IPS-18a (cell line): ENCODE results near the gene EFCAB6.

Experiments used
- H3K27ac ChIP-seq: one replicate; pipeline ENCODE4 v1.5.1; 2013; ENCODE audit warnings: low read length
- H3K27me3 ChIP-seq: one replicate; pipeline ENCODE4 v1.6.1; 2013; ENCODE audit warnings: mild to moderate bottlenecking, low read length; ENCODE audit not compliant: control insufficient read depth, insufficient read depth
- H3K36me3 ChIP-seq: one replicate; pipeline ENCODE4 v1.6.1; 2013; ENCODE audit warnings: low read depth, low read length; ENCODE audit not compliant: control insufficient read depth
- H3K4me1 ChIP-seq: one replicate; pipeline ENCODE4 v1.6.1; 2013; ENCODE audit warnings: low read depth, low read length; ENCODE audit not compliant: control insufficient read depth
- H3K4me3 ChIP-seq: one replicate; pipeline ENCODE4 v1.5.1; 2013; ENCODE audit warnings: low read length
- H3K9ac ChIP-seq: one replicate; pipeline ENCODE4 v1.6.1; 2013; ENCODE audit warnings: mild to moderate bottlenecking, low read length, moderate library complexity
- H3K9me3 ChIP-seq: one replicate; pipeline ENCODE4 v1.6.1; 2013; ENCODE audit warnings: low read depth, low read length; ENCODE audit not compliant: control insufficient read depth

Gene EFCAB6

DNA sequence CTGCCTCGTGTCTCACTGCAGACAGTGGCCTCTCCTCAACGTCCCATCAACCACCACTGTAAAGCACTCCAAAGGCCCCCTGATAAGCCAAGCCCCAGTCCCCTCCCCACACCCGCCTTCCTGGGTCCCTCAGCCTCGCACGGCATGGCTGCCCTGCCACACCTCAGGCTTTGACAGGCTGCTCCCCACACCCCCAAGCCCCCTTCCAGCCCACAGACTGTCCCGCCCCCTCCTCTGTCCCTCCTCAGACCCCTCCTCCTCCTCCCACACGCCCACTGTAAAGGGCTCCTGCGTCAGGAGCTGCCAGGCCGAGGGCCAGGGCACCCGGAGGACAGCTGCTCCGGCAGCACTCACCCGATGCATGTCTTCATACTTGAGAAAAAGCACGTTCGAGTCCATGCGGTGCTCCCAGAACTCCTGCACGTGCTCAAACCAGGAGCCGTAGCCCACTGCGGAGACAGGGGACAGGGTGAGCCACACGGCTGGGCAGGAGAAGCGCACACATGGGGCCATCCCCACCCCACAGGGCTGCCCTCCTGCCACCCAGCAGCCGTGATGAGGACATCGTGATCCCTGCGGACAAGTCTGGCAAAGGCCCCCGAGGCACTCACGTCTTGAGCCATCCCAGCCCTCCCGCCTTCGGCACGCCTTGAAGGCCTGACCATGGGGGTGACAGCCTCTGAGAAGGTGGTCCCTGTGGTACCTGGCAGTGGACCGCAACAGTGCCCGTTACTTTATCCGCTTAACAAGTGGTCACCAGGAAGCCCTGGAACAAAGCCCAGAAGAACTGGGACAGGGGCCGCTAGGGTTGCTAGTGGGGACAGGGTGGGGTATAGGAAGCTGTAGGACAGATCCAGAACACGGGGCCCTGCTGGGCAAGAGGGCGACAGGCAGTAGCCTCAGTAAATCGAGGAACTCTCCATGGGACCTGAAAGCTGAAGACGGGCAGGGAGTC is 21.5 kb upstream of the EFCAB6 start:
- H3K9me3 ChIP-seq, result no peaks in the 10 kb centered on the region
- H3K27me3 ChIP-seq, result no peaks in the 10 kb centered on the region
- H3K4me3 ChIP-seq, result no peak overlapping the region
- H3K36me3 ChIP-seq, result peaks cover 25% of the 10 kb centered on the region
- no peak overlapping the region for H3K27ac ChIP-seq
- no peak overlapping the region for H3K9ac ChIP-seq
- peaks cover 2% of the 10 kb centered on the region for H3K4me1 ChIP-seq

DNA sequence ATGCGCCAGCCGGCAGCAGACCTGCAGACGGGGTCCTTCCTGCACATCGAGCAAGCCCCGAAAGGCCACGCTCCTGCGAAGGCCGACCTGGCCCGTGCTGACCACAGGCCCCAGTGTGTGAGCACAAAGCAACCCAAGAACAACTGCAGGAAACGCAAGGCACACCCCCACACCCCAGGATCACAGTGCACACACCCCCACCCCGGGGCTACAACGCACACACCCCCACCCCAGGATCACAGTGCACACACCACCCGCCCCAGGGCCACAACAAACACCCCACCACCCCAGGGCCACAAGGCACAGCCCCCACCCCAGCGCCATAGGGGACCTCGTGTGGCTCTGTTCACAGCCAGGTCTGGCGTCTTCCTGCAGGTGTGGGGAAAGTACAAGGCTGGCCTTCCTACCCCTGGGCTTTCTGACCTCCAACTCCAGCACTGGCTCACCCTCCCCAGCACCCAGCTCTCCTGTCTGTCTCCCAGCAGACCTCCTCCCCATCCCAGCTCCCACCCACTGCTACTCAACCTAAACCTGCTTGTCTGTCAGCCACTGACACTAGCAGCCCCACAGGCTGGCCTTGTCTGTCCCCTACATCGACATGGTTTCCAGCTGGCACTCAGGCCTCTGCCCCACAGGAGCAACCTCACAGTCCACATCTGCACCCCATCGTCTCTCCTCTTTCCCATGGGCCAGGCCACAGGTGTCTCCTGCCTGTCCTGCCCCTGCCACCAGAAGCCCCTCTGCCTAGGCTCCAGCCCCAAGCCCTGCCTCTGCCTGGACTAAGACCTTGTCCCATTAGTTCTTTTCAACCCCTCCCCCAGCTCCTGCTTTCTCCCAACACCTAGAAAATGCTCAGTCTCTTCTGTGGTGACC is 20.5 kb upstream of the EFCAB6 start:
- Histone ChIP-seq H3K4me1 (peaks cover 3% of the 10 kb centered on the region), H3K9ac (no peak overlapping the region), H3K27me3 (no peaks in the 10 kb centered on the region), H3K4me3 (no peak overlapping the region), H3K9me3 (no peaks in the 10 kb centered on the region), H3K27ac (no peak overlapping the region), H3K36me3 (peaks cover 22% of the 10 kb centered on the region)

DNA sequence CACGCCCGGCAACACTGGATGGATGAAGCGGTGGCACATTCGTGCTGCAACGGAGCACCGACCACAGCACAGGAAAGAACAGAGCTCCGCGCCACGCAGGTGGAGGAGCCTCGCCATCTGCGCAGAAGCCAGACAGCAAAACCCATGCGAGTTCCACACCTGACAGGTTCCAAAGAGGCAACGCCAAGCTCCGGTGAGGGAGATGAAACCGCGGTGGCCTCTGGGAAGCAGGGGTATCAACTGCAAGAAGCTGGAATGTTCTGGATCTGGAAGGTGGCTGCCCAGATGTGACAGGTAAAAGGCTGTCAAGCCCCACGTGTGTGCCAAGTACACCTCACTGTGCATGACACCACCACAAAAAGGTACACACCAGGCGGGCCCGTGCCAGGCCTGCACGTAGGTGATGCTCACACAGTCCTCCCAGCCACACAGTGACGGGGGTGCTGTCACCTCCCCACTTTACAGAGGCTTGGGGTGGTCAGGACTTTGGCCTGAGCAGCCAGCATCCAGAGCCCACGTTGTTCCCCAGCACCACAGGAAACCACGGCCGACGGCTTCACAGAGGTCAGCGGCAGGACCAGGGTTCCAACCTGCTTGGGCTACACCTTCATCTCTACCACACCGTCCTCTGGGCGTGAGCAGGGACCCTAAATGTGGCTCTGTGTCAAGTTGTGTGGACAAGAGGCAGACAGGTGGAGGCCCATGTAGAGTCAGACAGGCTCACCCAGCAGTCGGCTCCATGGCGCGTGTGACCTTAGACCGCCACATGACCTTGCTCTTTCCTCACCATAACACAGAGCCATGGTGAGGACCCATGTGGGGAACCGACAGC is 19.7 kb upstream of the EFCAB6 start:
- H3K4me1 ChIP-seq, result peaks cover 3% of the 10 kb centered on the region
- H3K9ac ChIP-seq, result no peak overlapping the region
- H3K27me3 ChIP-seq, result no peaks in the 10 kb centered on the region
- no peak overlapping the region for H3K27ac ChIP-seq
- no peak overlapping the region for H3K4me3 ChIP-seq
- H3K9me3 ChIP-seq, result no peaks in the 10 kb centered on the region
- peaks cover 14% of the 10 kb centered on the region for H3K36me3 ChIP-seq

DNA sequence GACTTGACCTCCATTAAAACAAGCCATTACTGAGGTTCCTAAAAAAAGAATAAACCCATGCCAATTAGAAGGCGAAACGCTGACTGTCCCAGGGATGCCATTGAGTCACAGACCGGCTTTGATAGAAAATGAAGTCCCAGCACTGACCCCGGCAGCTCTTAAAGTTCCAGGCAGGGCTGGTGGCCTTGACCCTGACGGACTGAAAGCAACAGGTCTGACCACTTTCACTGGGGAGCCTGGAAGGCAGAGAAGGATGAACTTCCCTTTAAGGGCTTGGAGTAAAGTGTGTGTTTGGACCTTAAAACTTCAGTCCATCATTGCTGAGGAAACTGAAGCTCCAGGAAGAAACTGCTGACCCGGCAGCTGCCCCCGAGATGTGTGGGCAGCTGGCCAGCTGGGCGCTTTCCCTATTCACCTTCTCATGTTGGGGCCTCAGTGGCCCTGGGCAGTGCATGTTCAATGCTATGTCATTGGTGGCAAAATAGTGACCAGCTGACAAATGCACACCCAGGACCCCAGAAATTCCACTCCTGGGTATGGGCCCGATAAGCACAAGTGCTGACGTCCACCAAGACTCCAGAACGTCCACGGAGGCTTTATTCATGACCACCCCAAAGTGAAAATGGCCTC is 18.9 kb upstream of the EFCAB6 start:
- peaks cover 13% of the 10 kb centered on the region for H3K36me3 ChIP-seq
- no peak overlapping the region for H3K4me3 ChIP-seq
- peaks cover 3% of the 10 kb centered on the region for H3K4me1 ChIP-seq
- no peak overlapping the region for H3K9ac ChIP-seq
- H3K27me3 ChIP-seq, result no peaks in the 10 kb centered on the region
- no peaks in the 10 kb centered on the region for H3K9me3 ChIP-seq
- no peak overlapping the region for H3K27ac ChIP-seq

DNA sequence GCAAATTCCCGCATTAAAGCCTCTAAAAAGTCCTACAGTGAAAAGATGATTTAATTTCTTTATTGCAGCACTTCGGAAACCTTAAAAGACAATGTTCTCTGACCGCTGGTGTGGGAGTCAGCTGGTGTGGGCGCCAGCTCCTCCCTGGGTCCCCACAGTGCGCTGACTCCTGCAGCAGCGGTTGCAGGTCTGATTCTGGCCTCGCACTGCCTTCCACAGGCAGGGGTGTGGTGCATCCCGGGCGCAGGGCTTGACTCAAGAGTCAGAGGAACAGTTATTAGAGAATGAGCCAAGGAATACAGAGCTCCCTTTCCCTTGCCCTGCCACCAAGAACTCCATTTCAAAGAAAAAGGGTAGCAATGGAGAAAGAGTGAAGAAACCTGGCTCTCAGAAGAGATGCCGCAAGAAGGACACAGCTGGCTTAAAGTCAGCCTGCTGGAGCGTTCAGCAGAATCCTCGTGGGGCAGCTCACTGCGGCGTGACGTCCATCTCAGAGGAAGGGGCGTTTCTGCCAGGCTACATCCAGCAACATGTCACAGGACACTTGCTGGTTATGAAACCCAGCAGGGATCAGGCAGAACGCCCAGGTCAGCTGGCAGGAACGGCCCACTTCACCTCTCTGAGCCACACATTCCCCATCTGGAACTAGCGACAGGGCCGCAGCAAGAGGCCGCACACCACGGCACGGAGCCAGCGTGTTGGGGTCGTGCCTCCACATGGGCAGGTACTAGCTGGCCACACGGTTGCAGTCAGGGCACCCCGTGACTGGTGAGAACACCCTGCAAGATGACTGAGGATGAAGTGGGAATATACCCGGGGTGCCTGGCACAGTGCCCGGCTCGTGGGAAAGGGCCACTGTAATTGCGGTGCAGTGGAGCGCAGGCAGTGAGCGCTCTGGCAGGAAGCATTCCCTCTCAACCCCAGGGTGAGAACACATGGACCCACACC is 18.1 kb upstream of the EFCAB6 start:
- H3K4me1 ChIP-seq, result peaks cover 3% of the 10 kb centered on the region
- no peak overlapping the region for H3K9ac ChIP-seq
- H3K27me3 ChIP-seq, result no peaks in the 10 kb centered on the region
- H3K36me3 ChIP-seq, result peaks cover 13% of the 10 kb centered on the region
- H3K9me3 ChIP-seq, result no peaks in the 10 kb centered on the region
- no peak overlapping the region for H3K4me3 ChIP-seq
- no peak overlapping the region for H3K27ac ChIP-seq

DNA sequence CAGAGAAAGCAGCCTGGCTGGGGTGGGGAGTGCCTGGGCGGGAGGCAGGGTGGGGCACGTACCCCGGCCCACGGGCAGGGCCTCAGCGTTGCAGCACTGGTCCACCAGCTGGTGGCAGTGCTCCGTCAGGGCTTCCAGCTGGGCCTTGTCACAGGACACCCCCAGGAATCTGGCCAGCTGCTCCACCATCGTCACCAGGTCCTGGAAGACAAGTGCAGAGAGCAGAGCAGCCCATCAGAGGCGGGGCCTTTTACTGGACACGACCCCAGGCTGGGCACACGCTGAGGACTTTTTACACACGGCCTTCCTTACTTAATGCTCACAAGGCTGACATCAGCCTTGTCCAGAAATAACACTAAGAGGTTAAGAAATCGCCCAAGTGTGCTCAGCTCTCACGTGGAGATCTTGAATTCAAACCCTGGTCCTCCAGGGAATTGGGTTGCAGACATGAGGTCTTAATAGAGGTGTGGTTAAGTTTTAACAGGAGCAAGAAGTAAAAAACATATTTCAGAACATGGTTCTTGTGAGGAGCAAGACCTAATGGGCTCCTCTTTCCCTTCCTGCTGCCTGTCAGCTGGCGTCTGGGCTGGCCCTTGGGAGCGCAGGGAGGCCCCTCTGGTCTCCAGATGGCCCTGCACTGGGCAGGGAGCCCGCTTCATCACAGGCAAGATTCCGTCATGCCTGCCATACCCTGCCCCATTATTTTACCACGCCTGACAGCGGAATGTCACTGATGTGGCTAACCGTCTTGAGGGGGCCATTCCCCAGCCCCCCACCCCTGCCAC is 17.1 kb upstream of the EFCAB6 start:
- Histone ChIP-seq H3K4me3 (no peak overlapping the region), H3K9me3 (no peaks in the 10 kb centered on the region), H3K4me1 (peaks cover 3% of the 10 kb centered on the region), H3K36me3 (peaks cover 13% of the 10 kb centered on the region), H3K9ac (no peak overlapping the region), H3K27me3 (no peaks in the 10 kb centered on the region), H3K27ac (no peak overlapping the region)

DNA sequence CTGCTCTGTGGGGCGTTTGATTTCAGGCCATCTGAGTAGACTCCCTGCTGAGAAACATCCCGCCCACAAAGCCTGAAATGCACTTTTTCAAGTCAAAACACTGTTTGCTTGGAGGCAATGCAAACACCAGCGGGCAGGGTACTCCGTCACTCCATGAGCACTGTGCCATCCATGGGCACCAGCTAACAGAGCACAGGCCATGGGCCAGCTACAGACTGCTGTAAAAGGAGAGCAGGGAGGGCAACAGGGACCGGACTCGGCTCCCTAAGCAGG is 16.6 kb upstream of the EFCAB6 start:
- Histone ChIP-seq H3K27ac (no peak overlapping the region), H3K27me3 (no peaks in the 10 kb centered on the region), H3K9me3 (no peaks in the 10 kb centered on the region), H3K4me3 (no peak overlapping the region), H3K36me3 (peaks cover 13% of the 10 kb centered on the region), H3K9ac (no peak overlapping the region), H3K4me1 (peaks cover 8% of the 10 kb centered on the region)

DNA sequence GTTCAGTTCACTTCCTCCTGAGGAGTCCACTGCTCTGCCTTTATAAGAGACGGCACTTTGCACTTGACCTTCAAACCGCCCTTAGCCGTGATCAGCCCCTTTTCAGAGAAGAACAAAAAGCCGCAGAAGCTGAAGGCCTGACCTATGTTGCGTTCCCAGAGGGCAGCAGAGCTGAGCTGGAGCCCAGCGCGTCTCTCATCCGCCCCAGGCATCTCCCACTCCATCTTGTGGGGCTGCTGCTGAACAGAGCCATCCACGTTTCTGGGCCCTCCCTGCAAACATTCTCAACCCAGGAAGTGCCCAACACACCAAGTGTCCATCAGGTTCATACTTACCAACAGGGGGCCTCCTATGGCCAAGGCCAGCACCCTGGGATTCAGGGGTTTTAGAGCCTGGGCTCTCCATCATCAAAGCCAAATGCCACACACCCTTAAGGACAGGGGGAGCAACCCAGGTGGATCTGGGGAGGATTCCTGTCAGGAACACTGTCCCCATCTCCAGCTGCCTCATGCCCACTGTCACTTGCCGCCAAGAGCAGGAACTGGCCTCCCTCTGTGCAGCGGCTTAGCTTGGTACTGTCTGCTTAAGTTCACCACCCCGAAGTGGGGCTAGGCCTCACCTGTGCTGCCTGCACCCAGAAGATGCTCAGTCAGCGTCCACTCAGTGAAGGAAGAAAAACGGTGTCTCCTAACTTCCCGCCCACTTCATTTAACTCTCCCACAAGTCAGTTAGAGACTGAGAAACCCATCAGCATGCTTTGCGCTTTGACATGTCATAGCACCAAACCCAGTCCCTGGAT is 16.0 kb upstream of the EFCAB6 start:
- no peak overlapping the region for H3K27ac ChIP-seq
- no peaks in the 10 kb centered on the region for H3K9me3 ChIP-seq
- peaks cover 13% of the 10 kb centered on the region for H3K4me1 ChIP-seq
- H3K36me3 ChIP-seq, result peaks cover 13% of the 10 kb centered on the region
- H3K9ac ChIP-seq, result no peak overlapping the region
- no peaks in the 10 kb centered on the region for H3K27me3 ChIP-seq
- H3K4me3 ChIP-seq, result no peak overlapping the region

DNA sequence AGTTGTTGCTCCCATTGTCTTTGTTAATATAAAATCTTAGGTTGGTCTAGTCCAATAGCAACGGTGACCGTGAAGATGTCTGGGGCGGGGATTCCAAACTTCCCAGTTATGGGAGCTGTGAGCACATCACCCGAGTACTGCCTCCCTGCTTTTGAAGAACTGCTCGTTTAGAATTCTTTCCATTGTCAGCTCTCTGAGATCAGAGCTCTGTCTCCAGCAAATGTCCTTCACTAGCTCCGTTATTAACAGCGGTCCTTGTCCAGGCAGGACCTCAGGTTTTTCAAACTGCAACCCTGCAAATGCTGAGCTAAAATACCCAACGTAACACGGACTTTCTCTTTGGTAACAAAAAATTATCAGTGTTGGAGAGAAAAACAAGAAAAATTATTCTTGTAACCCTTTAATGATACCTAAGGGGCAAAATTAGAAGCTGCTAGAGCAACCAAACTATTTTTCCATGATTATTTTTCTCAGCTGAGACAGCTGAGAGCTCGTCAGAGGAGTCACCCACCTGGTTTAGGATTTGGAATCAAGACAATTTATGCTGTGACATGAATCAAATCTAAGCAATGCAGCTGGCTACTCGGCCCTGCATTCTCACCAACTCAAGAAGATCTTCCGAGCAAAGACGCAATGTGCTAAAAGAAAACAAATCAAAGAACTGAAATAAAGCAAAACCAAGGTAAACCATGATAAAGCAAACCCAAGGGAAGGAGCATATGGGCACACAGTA is 15.1 kb upstream of the EFCAB6 start:
- peaks cover 20% of the 10 kb centered on the region for H3K4me1 ChIP-seq
- H3K27ac ChIP-seq, result no peak overlapping the region
- no peak overlapping the region for H3K4me3 ChIP-seq
- no peak overlapping the region for H3K9ac ChIP-seq
- no peaks in the 10 kb centered on the region for H3K27me3 ChIP-seq
- peaks cover 13% of the 10 kb centered on the region for H3K36me3 ChIP-seq
- no peaks in the 10 kb centered on the region for H3K9me3 ChIP-seq
